NCI-H2196 (cell line): ENCODE measurements around the gene YY1.
"Not testable (repeated sequence)": the region's sequence is repeated elsewhere in the genome, so short reads cannot be mapped to it uniquely, and the experiment has no call there.

Source experiments
- DNase-seq: peaks from one replicate; lab custom pipeline; 2025; ENCODE audit not compliant: unreplicated experiment; lab: John Stamatoyannopoulos, UW

Gene YY1

GRCh38 chr14:100238419-100239210 lies at the start of gene YY1:
YY1 (plus strand) TSS chr14:100239144; CDS start chr14:100239245, 101 bp downstream.
- peak; percentile 92 for DNase-seq

- no peak for DNase-seq
Observed at GRCh38 chr14:100190126-100190525, 48.8 kb upstream of the YY1 start.

- no peak for DNase-seq
Observed at GRCh38 chr14:100191584-100192249, 47.2 kb upstream of the YY1 start.

- no peak for DNase-seq
Observed at GRCh38 chr14:100192250-100192671, 46.7 kb upstream of the YY1 start.

GRCh38 chr14:100192672-100193416 lies 46.1 kb upstream of the YY1 start:
- peak; percentile 94 for DNase-seq

GRCh38 chr14:100193417-100194357 lies 45.3 kb upstream of the YY1 start:
- no peak for DNase-seq

GRCh38 chr14:100199240-100199860 lies 39.6 kb upstream of the YY1 start:
- DNase-seq = no peak

- DNase-seq = no peak
Observed at GRCh38 chr14:100200311-100200710, 38.6 kb upstream of the YY1 start.

- DNase-seq = no peak
Observed at GRCh38 chr14:100201701-100202100, 37.2 kb upstream of the YY1 start.

GRCh38 chr14:100202712-100203111 lies 36.2 kb upstream of the YY1 start:
- DNase-seq = no peak

GRCh38 chr14:100203146-100203545 lies 35.8 kb upstream of the YY1 start:
- no peak for DNase-seq

GRCh38 chr14:100203962-100204834 lies 34.7 kb upstream of the YY1 start:
- DNase-seq = no peak

GRCh38 chr14:100204835-100205167 lies 34.1 kb upstream of the YY1 start:
- not testable (repeated sequence) for DNase-seq

GRCh38 chr14:100207588-100207987 lies 31.4 kb upstream of the YY1 start:
- DNase-seq = not testable (repeated sequence)

GRCh38 chr14:100208136-100208535 lies 30.8 kb upstream of the YY1 start:
- not testable (repeated sequence) for DNase-seq

- DNase-seq = no peak
Observed at GRCh38 chr14:100211366-100211765, 27.6 kb upstream of the YY1 start.

- no peak for DNase-seq
Observed at GRCh38 chr14:100211893-100212292, 27.1 kb upstream of the YY1 start.

- DNase-seq = no peak
Observed at GRCh38 chr14:100212476-100213333, 26.2 kb upstream of the YY1 start.
